Activated T-cell treated with anti-CD3 and anti-CD28 coated beads, Interleukin-2, amount 50 U/mL, for 24 hours (primary cell): Measurements from ENCODE around the gene C1R.
"Not testable (repeated sequence)": the region's sequence is repeated elsewhere in the genome, so short reads cannot be mapped to it uniquely, and the experiment has no call there.

Experiments used
- DNase-seq: peaks from one replicate; pipeline ENCODE4 v3.0.0-alpha.2; 2020
- H3K27ac Mint-ChIP-seq: 2 replicates; pipeline ENCODE4 v1.8.0; 2020; ENCODE audit warnings: mild to moderate bottlenecking, mixed read lengths
- H3K27me3 Mint-ChIP-seq: 2 replicates; pipeline ENCODE4 v1.8.0; 2020; ENCODE audit warnings: mixed read lengths
- H3K36me3 Mint-ChIP-seq: 2 replicates; pipeline ENCODE4 v1.8.0; 2020; ENCODE audit warnings: low read depth, mixed read lengths
- H3K4me1 Mint-ChIP-seq: 2 replicates; pipeline ENCODE4 v1.8.0; 2020; ENCODE audit warnings: low read depth, mixed read lengths
- H3K4me3 Mint-ChIP-seq: 2 replicates; pipeline ENCODE4 v1.8.0; 2020; ENCODE audit warnings: mild to moderate bottlenecking, moderate library complexity, mixed read lengths
- H3K9me3 Mint-ChIP-seq: 2 replicates; pipeline ENCODE4 v1.8.0; 2020; ENCODE audit warnings: mixed read lengths

The C1R gene

GRCh38 chr12:7110661-7111060, 18.4 kb upstream of the C1R start:
- Mint-ChIP-seq H3K4me3 (no peak overlapping the region), H3K9me3 (peaks cover 9% of the 10 kb centered on the region), H3K27me3 (no peaks in the 10 kb centered on the region), H3K36me3 (peaks cover 61% of the 10 kb centered on the region), H3K27ac (no peak overlapping the region), H3K4me1 (peaks cover 33% of the 10 kb centered on the region)
- no peak for DNase-seq

DNA sequence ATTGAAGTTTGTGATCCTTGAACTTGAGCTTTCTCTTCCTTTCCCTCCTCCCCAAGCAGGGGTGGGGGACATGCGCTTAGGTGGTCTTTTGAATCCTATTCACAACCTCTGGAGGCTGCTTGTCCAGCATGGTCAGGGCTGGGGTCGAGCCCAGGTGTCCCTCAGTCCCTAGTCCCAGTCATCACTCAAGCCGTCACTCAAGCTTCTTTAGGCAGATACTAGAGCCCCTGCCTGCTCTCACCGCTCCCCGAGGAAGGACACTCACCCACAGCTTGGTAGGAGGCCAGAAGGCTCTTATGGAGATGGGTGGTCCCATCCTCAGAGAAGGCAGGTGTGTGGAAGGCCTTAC, 17.3 kb upstream of the C1R start:
- Mint-ChIP-seq H3K4me3 (peak overlapping the region; percentile 93), H3K4me1 (peaks cover 38% of the 10 kb centered on the region), H3K36me3 (peaks cover 57% of the 10 kb centered on the region), H3K27ac (peak overlapping the region; percentile 93), H3K27me3 (no peaks in the 10 kb centered on the region), H3K9me3 (peaks cover 12% of the 10 kb centered on the region)
- DNase-seq = no peak

DNA sequence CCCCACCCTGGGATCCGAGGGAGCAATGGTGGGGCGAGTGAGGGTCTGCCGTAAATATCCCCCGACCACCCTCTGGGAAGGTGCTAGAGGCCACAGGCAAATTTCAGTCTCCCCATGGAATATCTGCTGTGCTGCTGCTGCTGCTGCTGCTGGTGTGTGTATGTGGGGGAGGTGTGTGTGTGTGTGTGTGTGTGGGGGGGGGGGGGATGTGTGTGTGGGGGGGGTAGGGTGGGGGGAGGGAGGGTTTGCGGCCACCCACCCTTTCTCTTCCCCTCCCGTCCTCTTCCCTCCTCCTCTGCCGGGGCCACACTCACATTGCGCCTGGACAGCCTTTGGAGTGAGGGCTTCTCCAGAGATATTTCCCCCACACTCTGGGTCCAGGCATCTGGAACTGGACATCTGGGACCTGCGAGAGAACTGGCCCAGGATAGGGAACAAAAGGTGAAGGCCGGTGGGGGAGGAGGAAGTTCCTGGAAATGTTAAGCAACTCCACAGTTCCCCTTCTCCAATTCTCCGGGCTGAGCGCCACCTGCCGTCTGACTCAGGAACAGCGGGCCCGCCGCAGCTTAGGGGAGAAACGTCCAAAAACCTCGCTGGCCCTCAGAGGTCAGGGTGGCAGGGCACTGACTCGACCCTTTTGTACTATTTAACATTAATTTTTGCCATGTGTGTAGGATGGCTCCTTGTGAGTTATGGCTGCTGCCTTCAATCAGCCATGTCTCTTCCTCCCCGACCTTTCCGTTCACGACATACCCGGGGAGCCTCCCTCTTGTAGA, 16.7 kb upstream of the C1R start, which contains the start of gene C1RL:
Gene C1RL (minus strand): TSS at position 419 of the 776 bp plus-strand sequence. CDS start 34 bp downstream, at position 385.
- H3K27me3 Mint-ChIP-seq = no peaks in the 10 kb centered on the region
- peaks cover 38% of the 10 kb centered on the region for H3K4me1 Mint-ChIP-seq
- peaks cover 12% of the 10 kb centered on the region for H3K9me3 Mint-ChIP-seq

DNA sequence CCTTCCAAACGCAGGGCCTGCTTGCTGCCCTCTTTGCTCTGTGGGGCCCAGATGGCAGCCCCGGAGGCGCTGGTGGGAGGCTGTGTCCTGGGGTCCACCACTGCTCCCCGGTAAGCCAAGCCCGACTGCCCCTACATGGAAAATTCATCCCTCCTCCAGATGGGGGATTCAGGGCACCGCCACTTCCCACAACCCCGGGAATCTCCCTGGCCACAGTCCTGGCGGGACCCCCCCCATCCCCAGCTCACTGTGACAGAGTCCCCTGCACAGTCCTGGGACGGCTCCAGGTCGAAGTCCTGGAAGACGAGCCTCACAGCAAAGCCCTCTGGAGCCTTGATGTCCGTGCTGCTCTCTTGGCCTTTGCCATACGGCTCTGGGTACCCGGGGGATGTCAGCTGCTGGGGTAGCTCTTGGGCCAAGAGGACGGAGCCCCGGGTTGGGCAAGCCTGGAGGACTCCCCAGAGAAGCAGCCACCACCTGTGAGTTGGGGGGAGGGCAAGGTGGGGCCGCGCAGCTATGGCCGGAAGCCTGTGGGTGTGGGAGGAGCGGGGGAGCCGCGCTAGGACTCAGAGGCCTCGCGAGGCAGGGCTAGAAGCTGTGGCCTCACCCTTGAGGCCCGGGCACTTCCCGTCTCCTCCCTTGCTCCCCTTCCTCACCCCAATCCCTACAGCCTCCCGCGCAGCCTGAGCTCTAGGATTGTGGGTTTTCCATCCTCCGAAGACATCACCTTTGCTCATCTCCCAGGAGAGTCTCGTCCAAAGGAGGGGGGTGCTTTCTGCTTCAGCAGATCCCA, 16.0 kb upstream of the C1R start:
- DNase-seq = peak; percentile 84
- Mint-ChIP-seq H3K36me3 (peaks cover 53% of the 10 kb centered on the region), H3K27me3 (no peaks in the 10 kb centered on the region), H3K9me3 (peaks cover 12% of the 10 kb centered on the region), H3K4me1 (peaks cover 40% of the 10 kb centered on the region), H3K27ac (peak overlapping the region; percentile 98), H3K4me3 (peak overlapping the region; percentile 93)

More for the DNA sequence above, 16.7 kb upstream of the C1R start, which contains the start of gene C1RL:
- Mint-ChIP-seq H3K36me3 (peaks cover 53% of the 10 kb centered on the region), H3K27ac (peak within 1 kb of the TSS; percentile 98), H3K4me3 (peak within 1 kb of the TSS; percentile 93)
- peak; percentile 92 for DNase-seq

DNA sequence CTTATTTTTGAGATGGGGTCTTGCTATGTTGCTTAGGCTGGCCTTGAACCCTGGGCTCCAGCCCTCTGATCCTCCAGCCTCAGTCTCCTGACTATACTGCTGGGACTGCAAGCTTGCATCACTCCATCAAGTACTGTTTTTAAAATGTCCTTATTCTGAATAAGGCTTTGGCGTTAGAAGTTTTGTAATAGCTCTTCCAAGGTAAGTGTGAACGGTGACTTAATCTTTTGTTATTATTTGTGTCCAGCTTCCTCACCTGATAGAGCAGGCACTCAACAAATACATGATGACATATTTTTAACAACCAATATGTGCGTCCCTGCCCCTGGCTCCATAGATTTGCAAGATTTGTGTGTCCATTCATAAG, 15.4 kb upstream of the C1R start:
- Mint-ChIP-seq H3K4me1 (peaks cover 42% of the 10 kb centered on the region), H3K27me3 (no peaks in the 10 kb centered on the region), H3K9me3 (peaks cover 12% of the 10 kb centered on the region), H3K4me3 (peak overlapping the region; percentile 93), H3K27ac (peak overlapping the region; percentile 98), H3K36me3 (peaks cover 52% of the 10 kb centered on the region)
- DNase-seq = no peak

GRCh38 chr12:7107181-7107580, 14.9 kb upstream of the C1R start:
- H3K9me3 Mint-ChIP-seq = peaks cover 12% of the 10 kb centered on the region
- not testable (repeated sequence) for DNase-seq, H3K27ac Mint-ChIP-seq, H3K27me3 Mint-ChIP-seq
- peak overlapping the region; percentile 38 for H3K4me3 Mint-ChIP-seq
- H3K4me1 Mint-ChIP-seq = peaks cover 44% of the 10 kb centered on the region
- peaks cover 55% of the 10 kb centered on the region for H3K36me3 Mint-ChIP-seq

GRCh38 chr12:7106082-7106481, 13.8 kb upstream of the C1R start:
- Mint-ChIP-seq H3K27ac (no peak overlapping the region), H3K9me3 (peaks cover 12% of the 10 kb centered on the region), H3K27me3 (no peaks in the 10 kb centered on the region), H3K4me3 (no peak overlapping the region), H3K4me1 (peaks cover 44% of the 10 kb centered on the region), H3K36me3 (peaks cover 54% of the 10 kb centered on the region)
- DNase-seq = no peak

GRCh38 chr12:7103837-7104584, 11.8 kb upstream of the C1R start:
- peaks cover 62% of the 10 kb centered on the region for H3K36me3 Mint-ChIP-seq
- no peak overlapping the region for H3K27ac Mint-ChIP-seq
- H3K4me1 Mint-ChIP-seq = peaks cover 34% of the 10 kb centered on the region
- H3K9me3 Mint-ChIP-seq = peaks cover 12% of the 10 kb centered on the region
- DNase-seq = no peak
- H3K27me3 Mint-ChIP-seq = no peaks in the 10 kb centered on the region
- H3K4me3 Mint-ChIP-seq = no peak overlapping the region

- no peak for DNase-seq
- H3K27me3 Mint-ChIP-seq = no peaks in the 10 kb centered on the region
- peak overlapping the region; percentile 12 for H3K27ac Mint-ChIP-seq
- H3K36me3 Mint-ChIP-seq = peaks cover 60% of the 10 kb centered on the region
- no peak overlapping the region for H3K4me3 Mint-ChIP-seq
- peaks cover 28% of the 10 kb centered on the region for H3K4me1 Mint-ChIP-seq
- H3K9me3 Mint-ChIP-seq = peaks cover 12% of the 10 kb centered on the region
Measured at GRCh38 chr12:7102582-7102981, 10.3 kb upstream of the C1R start.

GRCh38 chr12:7101694-7102131, 9.5 kb upstream of the C1R start:
- H3K27me3 Mint-ChIP-seq = no peaks in the 10 kb centered on the region

DNA sequence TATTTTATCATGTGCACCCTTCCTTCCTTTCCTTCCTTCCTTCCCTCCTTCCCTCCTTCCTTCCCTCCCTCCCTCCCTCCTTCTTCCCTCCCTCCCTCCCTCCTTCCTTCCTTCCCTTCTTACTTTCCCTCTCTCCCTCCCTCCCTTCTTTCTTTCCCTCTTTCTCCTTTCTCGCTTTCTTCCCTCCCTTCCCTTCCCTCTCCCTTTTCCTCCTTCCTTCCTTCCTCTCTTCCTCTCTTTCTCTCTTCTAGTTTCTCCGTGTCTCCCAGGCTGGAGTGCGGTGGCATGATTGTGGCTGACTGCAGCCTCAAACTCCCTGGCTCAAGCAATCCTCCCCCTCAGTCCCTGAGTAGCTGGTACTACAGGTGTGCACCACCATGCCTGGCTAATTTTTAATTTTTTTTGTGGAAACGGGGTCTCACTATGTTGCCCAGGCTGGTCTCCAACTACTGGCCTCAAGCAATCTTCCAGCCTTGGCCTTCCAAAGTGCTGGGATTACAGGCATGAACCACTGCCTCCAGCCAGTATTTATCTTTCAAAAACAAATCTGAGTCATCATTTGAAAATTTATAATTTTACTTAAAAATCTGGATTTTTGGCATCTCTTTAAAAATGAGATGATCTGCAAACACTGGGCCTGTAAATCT, 8.9 kb upstream of the C1R start:
- DNase-seq = no peak
- H3K9me3 Mint-ChIP-seq = peaks cover 8% of the 10 kb centered on the region
- H3K4me1 Mint-ChIP-seq = peaks cover 19% of the 10 kb centered on the region
- H3K27ac Mint-ChIP-seq = peak overlapping the region; percentile 55
- H3K27me3 Mint-ChIP-seq = no peaks in the 10 kb centered on the region
- no peak overlapping the region for H3K4me3 Mint-ChIP-seq
- peaks cover 51% of the 10 kb centered on the region for H3K36me3 Mint-ChIP-seq

More at GRCh38 chr12:7101694-7102131, 9.5 kb upstream of the C1R start:
- Mint-ChIP-seq H3K4me3 (no peak overlapping the region), H3K36me3 (peaks cover 57% of the 10 kb centered on the region), H3K9me3 (peaks cover 12% of the 10 kb centered on the region), H3K4me1 (peaks cover 24% of the 10 kb centered on the region), H3K27ac (peak overlapping the region; percentile 12)
- no peak for DNase-seq

DNA sequence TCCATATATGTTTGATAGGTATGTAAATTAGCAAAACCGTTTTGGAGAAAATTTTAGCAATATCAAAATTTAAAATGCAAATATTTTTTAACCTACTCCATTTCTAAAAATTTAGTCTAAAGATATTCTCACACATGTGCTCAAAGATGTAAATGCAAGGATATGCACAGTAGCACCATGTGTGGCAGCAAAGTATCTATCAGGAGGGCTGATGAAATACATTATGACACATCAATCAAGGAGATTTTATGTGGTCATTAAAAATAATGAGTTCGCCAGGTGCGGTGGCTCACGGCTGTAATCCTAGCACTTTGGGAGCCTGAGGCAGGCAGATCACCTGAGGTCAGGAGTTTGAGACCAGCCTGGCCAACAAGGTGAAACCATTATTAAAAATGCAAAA, 8.0 kb upstream of the C1R start:
- Mint-ChIP-seq H3K27me3 (no peaks in the 10 kb centered on the region), H3K4me1 (peaks cover 13% of the 10 kb centered on the region), H3K4me3 (no peak overlapping the region), H3K9me3 (no peaks in the 10 kb centered on the region), H3K27ac (peak overlapping the region; percentile 31), H3K36me3 (peaks cover 43% of the 10 kb centered on the region)
- DNase-seq = no peak

GRCh38 chr12:7099290-7099996, 7.2 kb upstream of the C1R start:
- no peak overlapping the region for H3K4me3 Mint-ChIP-seq
- no peaks in the 10 kb centered on the region for H3K9me3 Mint-ChIP-seq
- no peaks in the 10 kb centered on the region for H3K27me3 Mint-ChIP-seq
- DNase-seq = no peak
- H3K36me3 Mint-ChIP-seq = peaks cover 39% of the 10 kb centered on the region
- H3K4me1 Mint-ChIP-seq = peaks cover 11% of the 10 kb centered on the region
- H3K27ac Mint-ChIP-seq = no peak overlapping the region
